ENCODE data around the gene CA9.

Gene CA9

GRCh38 chr9:35675732-35676392 is 2.1 kb downstream of the CA9 start:
- DNase-seq (ENCODE audit: low spot score), result no peak

DNA sequence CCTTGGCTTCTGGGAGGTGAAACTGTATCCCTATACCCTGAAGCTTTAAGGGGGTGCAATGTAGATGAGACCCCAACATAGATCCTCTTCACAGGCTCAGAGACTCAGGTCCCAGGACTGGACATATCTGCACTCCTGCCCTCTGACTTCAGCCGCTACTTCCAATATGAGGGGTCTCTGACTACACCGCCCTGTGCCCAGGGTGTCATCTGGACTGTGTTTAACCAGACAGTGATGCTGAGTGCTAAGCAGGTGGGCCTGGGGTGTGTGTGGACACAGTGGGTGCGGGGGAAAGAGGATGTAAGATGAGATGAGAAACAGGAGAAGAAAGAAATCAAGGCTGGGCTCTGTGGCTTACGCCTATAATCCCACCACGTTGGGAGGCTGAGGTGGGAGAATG is 5.4 kb downstream of the CA9 start:
- DNase-seq (ENCODE audit: low spot score), result no peak

- DNase-seq (ENCODE audit: low spot score), result no peak
These were observed 6.1 kb downstream of the CA9 start for GRCh38 chr9:35679766-35680330.

GRCh38 chr9:35680331-35681105 is 6.8 kb downstream of the CA9 start:
- DNase-seq (ENCODE audit: low spot score), result no peak

- no peak for DNase-seq (ENCODE audit: low spot score)
These were observed 7.7 kb downstream of the CA9 start for GRCh38 chr9:35681341-35682002.

DNA sequence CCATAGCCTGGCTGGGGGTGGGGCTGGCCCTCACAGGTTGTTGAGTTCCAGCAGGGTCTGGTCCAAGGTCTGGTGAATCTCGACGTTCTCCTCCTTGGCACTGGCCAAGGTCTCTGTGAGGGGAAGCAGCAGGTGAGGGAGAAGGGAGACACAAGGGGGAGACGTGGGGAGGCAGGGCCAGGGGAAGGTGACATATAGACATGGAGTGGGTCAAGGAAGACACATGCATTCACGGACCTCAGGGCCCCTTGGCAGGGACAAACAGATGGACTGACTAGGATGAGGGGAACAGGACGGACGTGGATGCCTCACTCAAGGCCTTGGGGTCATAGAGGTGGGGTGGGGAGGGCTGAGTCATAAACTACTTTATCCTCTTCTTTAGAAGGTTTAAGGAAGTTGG is 8.3 kb downstream of the CA9 start:
- DNase-seq (ENCODE audit: low spot score), result no peak

GRCh38 chr9:35682520-35683315 is 9.0 kb downstream of the CA9 start:
- no peak for DNase-seq (ENCODE audit: low spot score)

DNA sequence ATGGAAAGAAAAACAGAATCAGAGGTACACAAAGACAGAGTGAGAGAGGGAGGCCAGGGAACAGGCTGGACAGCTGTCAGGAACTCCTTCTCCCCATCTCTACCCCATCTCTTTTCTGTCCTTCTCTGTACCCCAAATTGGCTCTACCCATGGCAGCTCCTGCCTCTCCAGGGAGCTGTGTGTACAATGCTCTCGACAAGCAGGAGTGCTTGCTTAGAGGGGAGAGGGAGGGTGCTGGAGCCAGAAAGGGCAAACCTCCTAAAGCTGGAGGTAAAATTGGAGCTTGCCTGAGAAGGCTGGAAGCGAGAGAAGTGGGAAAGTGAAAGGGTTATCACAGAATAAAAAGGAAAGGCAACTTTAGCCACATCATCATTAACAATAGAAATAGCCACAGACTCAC is 9.6 kb downstream of the CA9 start:
- DNase-seq (ENCODE audit: low spot score), result no peak

GRCh38 chr9:35684921-35685320 is 11.2 kb downstream of the CA9 start:
- DNase-seq (ENCODE audit: low spot score), result no peak

- no peak for DNase-seq (ENCODE audit: low spot score)
These were observed 11.8 kb downstream of the CA9 start for GRCh38 chr9:35685506-35685905.

- DNase-seq (ENCODE audit: low spot score), result no peak
These were observed 12.8 kb downstream of the CA9 start for GRCh38 chr9:35686222-35687203.

GRCh38 chr9:35687306-35687705 is 13.6 kb downstream of the CA9 start:
- DNase-seq (ENCODE audit: low spot score), result no peak

DNA sequence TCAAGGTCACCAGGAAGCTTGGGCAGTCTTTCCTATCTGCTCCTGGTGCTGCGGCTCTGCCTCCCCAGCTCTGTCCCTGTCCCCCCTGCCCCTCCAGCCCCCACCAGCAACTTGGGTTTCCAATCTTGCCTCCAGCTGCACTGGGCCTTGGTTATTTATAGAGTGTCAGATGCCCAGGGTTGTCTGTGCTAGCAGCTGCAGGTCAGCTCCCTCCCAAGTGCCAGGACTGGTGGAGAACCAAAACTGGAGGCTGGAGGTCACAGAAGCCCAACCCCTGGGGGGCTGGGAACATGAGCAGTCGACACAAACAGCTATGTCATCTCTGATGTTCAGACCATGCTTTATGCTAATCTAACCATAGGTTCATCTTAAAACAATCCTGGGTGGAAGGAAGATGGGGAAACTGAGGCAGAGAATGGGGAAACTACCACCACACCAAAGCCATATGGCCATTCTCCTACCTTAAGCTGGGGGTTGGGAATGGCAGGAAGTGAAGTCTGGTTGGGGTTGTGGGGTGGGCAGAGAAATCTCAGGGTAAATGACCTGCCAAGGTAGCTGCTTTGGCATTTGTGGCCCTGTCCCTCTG is 14.3 kb downstream of the CA9 start:
- DNase-seq (ENCODE audit: low spot score), result no peak

DNA sequence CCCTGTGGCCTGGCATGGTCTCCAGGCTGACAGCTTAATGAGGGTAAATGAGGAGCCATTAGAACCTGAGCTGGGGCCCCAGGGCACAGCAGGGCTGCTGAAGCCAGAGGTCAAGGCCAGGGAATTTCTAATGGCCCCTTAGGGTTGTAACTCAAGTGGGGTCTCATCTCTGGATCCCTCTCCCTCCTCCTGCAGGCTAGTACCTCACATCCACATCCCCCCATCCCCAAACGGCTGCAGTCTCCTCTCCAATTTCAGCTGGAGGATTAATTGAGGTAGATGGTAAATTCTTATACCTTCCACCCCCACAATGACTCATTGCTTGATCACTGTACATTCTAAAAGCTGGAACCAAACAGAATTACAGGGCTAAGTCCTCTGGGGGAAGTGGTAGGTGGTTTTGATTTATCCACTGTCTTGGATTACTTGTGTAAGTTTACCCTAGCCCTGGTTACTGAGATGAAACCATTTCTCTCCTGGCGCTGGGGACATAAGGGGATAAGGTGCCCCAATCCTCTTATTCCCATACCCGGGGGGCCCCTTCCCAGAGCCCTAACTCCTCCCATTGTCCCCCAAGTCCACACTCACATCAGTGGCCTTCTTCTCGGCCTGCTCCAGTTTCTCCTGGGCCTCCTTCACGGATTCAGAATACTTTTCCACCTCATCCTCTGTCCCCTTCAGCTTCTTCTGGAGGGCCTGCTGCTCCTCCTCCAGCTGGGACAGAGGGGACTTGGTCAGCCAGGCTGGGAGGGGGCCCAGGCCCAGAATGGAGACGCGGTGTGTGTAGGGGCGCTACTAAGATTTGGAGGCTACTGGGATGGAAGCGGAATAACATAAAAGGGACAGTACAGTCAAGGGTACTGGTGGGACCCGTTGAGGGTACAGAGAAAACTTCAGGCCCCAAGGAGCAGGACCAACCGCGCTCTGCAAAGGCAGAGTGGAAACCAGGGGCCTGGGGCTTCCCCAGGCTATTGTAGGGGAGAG is 15.1 kb downstream of the CA9 start:
- no peak for DNase-seq (ENCODE audit: low spot score)

DNA sequence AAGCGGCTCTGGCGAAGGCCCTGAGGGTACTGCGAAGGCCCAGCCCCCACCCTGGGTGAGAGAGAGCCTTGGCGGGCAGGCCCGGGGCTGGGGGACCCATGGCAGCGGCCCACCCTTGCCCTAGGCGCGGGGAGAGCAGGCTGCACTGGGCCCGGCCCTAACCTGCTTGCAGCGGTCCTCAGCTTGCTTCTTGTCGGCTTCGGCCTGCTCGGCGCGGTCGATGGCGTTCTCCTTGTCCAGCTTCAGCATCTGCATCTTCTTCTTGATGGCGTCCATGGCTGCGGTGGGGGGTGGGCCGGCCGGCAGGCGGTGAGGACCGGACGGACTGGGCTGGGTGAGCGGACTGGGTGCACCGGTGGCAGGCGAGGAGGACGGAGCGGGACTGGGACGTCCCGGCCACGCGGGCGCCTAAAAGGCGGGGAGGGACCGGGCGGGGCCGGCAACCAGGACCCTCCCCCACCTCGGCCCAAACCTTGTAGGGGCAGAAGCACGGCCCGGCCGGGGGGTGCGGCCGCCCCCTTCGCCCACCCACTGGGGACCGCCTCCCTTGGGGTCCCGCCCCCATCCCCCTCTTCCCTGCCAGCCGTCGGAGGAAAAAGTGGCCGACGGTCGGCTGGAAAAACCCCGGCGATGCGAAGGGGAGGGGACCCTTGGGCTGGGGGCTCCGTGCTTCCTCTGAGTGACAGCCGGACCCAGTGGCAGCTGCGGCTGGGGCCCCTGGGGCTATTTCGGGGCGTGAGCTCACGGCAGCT is 16.0 kb downstream of the CA9 start, which contains the start of gene TPM2:
Gene TPM2 (minus strand): TSS at position 384 of the 752 bp plus-strand sequence. CDS start 108 bp downstream, at position 276.
- DNase-seq (ENCODE audit: low spot score), result no peak

DNA sequence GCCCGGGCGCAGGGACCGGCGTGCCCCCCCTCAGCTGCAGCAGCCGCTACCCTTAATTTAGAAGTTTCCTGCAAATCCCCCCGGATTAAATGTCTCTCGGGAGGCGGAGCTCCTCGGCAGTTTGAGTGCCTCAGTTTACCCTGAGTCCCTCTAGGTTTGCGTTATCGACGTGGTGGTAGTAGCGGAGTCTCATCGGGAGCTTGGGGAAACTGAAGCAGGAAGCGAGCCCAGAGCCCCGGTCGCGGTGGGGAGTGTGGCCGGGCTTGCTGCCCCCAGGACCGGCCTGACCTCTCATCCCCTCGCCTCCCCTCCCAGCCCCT is 16.5 kb downstream of the CA9 start:
- DNase-seq (ENCODE audit: low spot score), result no peak

- DNase-seq (ENCODE audit: low spot score), result peak; percentile 82
These were observed 17.0 kb downstream of the CA9 start for GRCh38 chr9:35690614-35691333.

GRCh38 chr9:35691334-35691650 is 17.6 kb downstream of the CA9 start:
- no peak for DNase-seq (ENCODE audit: low spot score)
